Kidney epithelial cell (primary cell): ENCODE data around the gene ITSN2. TPM values are rescaled to one million over a fixed set of nuclear protein-coding genes. Genes with fewer than 3 reads are reported as not detected.

ENCODE experiments used
- DNase-seq: peaks from one replicate; pipeline ENCODE4 v3.0.0-alpha.2; 2010; ENCODE audit warnings: low read depth
- H3K27me3 ChIP-seq: 2 replicates; pipeline ENCODE4 v1.6.0; 2011; ENCODE audit warnings: low read length; ENCODE audit not compliant: control insufficient read depth, insufficient read depth
- H3K36me3 ChIP-seq: 2 replicates; pipeline ENCODE4 v1.5.1; 2011; ENCODE audit warnings: low read length; ENCODE audit not compliant: control insufficient read depth, insufficient read depth
- H3K4me3 ChIP-seq: 2 replicates; pipeline ENCODE4 v1.5.1; 2011; ENCODE audit warnings: low read depth, mild to moderate bottlenecking, control low read depth, low read length
- total RNA-seq: library from RNA; depleted of rRNA; stranded (reverse); fragments of >200 nt; gene quantifications from 2 replicates; pipeline ENCODE4 v1.2.3, GENCODE V29; 2015
- TF ChIP-seq, protein P1 (sequence below): IDR thresholded peaks from 2 replicates; pipeline ENCODE4 v1.5.1; 2011; ENCODE audit warnings: mild to moderate bottlenecking, moderate library complexity, low read length, control low read depth, inconsistent platforms; ENCODE audit not compliant: insufficient read depth, poor library complexity, severe bottlenecking

Gene ITSN2
- total RNA-seq, 1 donor from 2014 or later: 23.0 TPM

DNA sequence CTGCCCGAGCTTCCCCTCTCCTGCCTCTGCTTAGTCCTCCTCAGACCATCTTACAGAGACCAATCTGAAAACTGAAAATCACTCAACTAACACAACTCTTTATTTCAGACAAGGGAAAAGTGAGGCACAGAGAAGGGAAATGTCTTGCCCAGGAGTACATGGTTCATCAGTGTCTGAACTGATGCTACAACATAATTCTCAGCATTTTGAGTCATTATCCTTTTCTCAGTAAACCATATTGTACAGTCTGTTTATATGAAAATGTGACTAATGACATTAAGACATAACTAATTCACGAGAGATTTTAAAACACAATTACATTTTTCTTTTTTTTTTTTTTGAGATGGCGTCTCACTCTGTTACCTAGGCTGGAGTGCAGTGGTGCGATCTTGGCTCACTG lies 62.7 kb downstream of the ITSN2 start:
- Histone ChIP-seq H3K4me3 (no peak overlapping the region), H3K36me3 (peaks cover 1% of the 10 kb centered on the region), H3K27me3 (no peaks in the 10 kb centered on the region)
- no peak for DNase-seq
- TF ChIP-seq, protein P1, sequence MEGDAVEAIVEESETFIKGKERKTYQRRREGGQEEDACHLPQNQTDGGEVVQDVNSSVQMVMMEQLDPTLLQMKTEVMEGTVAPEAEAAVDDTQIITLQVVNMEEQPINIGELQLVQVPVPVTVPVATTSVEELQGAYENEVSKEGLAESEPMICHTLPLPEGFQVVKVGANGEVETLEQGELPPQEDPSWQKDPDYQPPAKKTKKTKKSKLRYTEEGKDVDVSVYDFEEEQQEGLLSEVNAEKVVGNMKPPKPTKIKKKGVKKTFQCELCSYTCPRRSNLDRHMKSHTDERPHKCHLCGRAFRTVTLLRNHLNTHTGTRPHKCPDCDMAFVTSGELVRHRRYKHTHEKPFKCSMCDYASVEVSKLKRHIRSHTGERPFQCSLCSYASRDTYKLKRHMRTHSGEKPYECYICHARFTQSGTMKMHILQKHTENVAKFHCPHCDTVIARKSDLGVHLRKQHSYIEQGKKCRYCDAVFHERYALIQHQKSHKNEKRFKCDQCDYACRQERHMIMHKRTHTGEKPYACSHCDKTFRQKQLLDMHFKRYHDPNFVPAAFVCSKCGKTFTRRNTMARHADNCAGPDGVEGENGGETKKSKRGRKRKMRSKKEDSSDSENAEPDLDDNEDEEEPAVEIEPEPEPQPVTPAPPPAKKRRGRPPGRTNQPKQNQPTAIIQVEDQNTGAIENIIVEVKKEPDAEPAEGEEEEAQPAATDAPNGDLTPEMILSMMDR: no peak

DNA sequence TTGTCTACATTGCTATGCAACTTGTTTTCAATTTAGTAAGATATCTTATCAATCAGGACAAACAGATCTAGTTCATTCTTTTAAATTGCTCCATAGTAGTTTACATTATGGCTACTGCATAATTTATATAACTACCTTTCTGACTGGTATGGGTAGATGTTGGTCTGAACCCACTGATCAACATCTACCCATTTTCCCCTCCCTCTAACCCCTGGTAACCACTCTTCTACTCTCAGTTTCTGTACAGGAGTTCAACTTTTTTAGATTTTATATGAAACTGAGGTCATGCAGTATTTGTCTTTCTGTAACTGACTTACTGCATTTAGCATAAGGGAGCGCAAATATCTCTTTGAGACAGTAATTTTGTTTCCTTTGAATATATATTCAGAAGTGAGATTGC lies 73.2 kb downstream of the ITSN2 start:
- no peak for DNase-seq
- TF ChIP-seq, protein P1: no peak
- Histone ChIP-seq H3K4me3 (no peak overlapping the region), H3K36me3 (no peaks in the 10 kb centered on the region), H3K27me3 (no peaks in the 10 kb centered on the region)

DNA sequence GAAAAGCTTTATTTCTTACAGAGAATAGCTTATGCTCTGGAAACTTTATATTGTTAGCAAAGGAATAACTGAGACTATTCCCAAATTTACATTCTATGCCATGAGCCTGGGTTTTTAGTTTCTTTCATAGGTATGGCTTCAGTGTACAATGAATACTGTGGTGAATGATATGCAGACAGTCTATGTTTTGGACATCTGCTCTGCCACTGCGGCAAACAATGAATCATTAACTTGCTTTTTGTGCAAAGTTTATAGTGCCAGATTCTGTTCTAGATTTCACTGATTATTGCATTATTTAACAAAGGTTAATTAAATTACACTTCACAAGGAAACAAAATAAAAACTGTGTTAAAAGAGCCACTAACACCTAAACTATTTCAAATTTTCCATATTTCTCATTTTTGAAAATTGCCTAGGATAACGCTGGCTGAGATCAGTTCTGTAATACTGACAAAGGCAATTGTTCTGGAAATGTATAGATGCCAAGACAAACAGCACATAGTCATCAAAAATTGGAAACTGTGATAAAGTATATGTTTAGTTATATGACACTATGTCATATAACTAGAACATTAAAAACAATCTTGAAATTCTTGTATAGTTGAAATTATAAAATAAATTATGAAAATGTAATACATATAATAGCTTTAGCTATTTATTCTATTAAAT lies 74.7 kb downstream of the ITSN2 start:
- no peaks in the 10 kb centered on the region for H3K36me3 ChIP-seq

DNA sequence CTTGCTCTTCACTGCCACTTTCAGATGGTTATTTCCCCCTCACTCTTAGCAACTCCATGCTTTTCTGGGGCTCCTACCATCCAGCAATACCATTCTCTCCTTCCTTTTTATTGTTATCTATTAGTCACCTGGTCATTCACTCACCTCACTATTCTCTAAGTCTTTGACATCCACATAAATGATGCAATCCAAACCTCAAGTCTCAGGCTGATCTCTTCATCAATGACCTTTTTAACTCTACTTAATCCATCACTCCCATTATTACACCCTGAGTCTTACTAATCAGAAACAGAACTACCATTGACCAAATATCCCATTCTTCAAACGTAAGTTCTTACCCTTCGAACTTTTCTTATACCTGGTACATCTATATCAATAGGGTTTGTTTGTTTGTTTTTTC lies 79.7 kb downstream of the ITSN2 start:
- Histone ChIP-seq H3K36me3 (no peaks in the 10 kb centered on the region), H3K27me3 (no peaks in the 10 kb centered on the region), H3K4me3 (no peak overlapping the region)
- no peak for DNase-seq
- TF ChIP-seq, protein P1: no peak

More for the DNA sequence above, 74.7 kb downstream of the ITSN2 start:
- TF ChIP-seq, protein P1: no peak
- Histone ChIP-seq H3K4me3 (no peak overlapping the region), H3K27me3 (no peaks in the 10 kb centered on the region)
- DNase-seq: no peak

DNA sequence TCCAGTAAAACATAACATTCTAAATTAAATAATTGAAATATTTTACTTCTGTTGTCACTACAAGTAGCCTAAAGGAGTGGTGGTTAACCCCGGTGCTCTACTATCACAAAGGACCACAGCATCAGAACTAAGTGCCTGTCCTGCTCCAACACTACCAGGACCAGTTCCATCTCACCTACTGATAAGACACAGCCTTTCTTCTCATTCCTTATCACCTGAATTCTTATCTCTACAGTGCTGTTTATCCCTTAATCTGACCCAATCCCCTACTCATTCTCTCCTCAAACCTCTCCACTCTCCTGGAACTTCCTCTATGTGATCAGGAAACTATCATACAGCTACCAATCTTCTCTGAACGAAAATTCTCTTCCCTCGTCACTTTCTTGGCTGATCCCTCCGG lies 80.2 kb downstream of the ITSN2 start:
- no peak for DNase-seq
- TF ChIP-seq, protein P1: no peak
- no peaks in the 10 kb centered on the region for H3K27me3 ChIP-seq

DNA sequence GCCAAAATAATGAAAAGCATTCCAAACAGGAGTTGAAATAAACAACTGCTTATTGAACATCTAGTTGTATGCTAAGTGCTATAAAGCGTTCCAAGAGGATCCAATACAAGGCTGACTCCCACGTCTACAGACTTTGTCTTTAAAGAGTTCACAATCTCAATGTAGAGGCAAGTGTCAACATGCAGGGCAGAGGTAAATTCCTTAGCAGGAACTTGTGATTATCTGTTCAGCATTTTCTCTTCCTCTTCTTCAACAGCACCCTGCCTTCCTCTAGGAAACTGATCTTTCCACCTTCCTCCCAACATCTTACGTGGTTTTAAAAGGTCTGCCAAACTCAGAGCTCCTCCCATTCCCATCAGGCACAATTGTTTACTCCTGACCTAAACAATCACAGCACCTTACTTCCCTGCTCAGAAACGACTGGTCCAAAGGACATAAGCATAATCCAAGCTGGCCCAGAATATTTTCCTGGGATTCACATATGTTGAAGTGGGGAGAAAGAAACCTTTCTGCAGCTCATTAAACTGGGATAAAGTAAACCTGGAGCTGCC lies 83.9 kb downstream of the ITSN2 start:
- no peaks in the 10 kb centered on the region for H3K27me3 ChIP-seq
- DNase-seq: no peak
- TF ChIP-seq, protein P1: no peak
- no peak overlapping the region for H3K4me3 ChIP-seq
- H3K36me3 ChIP-seq: no peaks in the 10 kb centered on the region

More for the DNA sequence above, 80.2 kb downstream of the ITSN2 start:
- Histone ChIP-seq H3K36me3 (no peaks in the 10 kb centered on the region), H3K4me3 (no peak overlapping the region)
